Uterus (tissue), 2 donors: ENCODE measurements around the gene ABCA12.
"Not testable (repeated sequence)": the region's sequence is repeated elsewhere in the genome, so short reads cannot be mapped to it uniquely, and the experiment has no call there.

Source experiments
- CTCF ChIP-seq, 4 experiments: fragments of 200-600 bp in 2 of 4; fragments of 450-650 bp in 2 of 4; sonication (generic) in 2 of 4; IDR thresholded peaks; one replicate each; pipeline ENCODE4 v1.5.1; 2016 to 2019; ENCODE audit warnings: antibody characterized with exemption in 4 of 4, mild to moderate bottlenecking in 2 of 4, moderate library complexity in 1 of 4
- POLR2A ChIP-seq, 2 donors: fragments of 450-650 bp; IDR thresholded peaks; one replicate each; pipeline ENCODE4 v1.6.1; 2016; ENCODE audit warnings: antibody characterized with exemption in 2 of 2, mild to moderate bottlenecking in 1 of 2, moderate library complexity in 1 of 2

GRCh38 chr2:215163319-215163718 is 24.9 kb upstream of the ABCA12 start:
- TF ChIP-seq POLR2A, CTCF (IDR thresholded peaks at IDR 0.05): not testable (repeated sequence)
